ENCODE results near the gene TENM4.

Gene TENM4

DNA sequence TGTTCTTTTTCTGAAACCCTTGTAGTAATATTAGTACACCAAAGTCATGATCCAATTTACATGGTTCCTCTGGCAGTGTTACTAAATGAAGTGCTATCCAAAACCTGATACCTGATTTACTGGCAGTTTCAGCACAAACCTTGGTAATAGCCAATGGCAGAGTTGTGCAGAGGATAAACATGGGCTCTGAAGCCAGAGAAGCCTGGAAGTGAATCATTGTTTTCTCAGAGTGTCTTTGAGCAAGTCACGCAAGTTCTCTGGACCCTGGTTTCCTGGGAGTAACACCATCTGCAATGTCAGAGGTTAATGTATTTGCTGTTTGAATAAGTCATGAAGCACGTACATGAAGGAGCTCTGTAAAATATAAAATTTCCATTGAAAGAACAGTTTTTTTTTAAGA, 643.9 kb downstream of the TENM4 start:
- H3K9me3 ChIP-seq (ENCODE audit: control insufficient read depth in 5 of 5, low read length in 5 of 5), result no peaks in the 10 kb centered on the region
- H3K4me3 ChIP-seq (ENCODE audit: low read depth in 1 of 5, low read length in 5 of 5), result no peak overlapping the region
- H3K36me3 ChIP-seq (ENCODE audit: control insufficient read depth in 5 of 5, insufficient read depth in 5 of 5, low read length in 5 of 5), result peaks cover 0 to 6% (median 3%) of the 10 kb centered on the region in 5 donors
- H3K27ac ChIP-seq (ENCODE audit: low read depth, low read length), result no peak overlapping the region
- H3K9ac ChIP-seq (ENCODE audit: low read length in 5 of 5), result no peak overlapping the region
- H3K4me1 ChIP-seq (ENCODE audit: control insufficient read depth in 5 of 5, insufficient read depth in 5 of 5, low read length in 5 of 5), result peaks cover 10 to 40% (median 35%) of the 10 kb centered on the region in 5 donors
- H3K27me3 ChIP-seq (ENCODE audit: control insufficient read depth in 5 of 5, insufficient read depth in 4 of 5, low read length in 5 of 5), result no peaks in the 10 kb centered on the region

- Histone ChIP-seq H3K27me3 (ENCODE audit: control insufficient read depth in 5 of 5, insufficient read depth in 4 of 5, low read length in 5 of 5) (no peaks in the 10 kb centered on the region), H3K27ac (ENCODE audit: low read depth, low read length) (no peak overlapping the region), H3K36me3 (ENCODE audit: control insufficient read depth in 5 of 5, insufficient read depth in 5 of 5, low read length in 5 of 5) (peaks cover 0 to 6% (median 3%) of the 10 kb centered on the region in 5 donors), H3K9ac (ENCODE audit: low read length in 5 of 5) (no peak overlapping the region), H3K4me3 (ENCODE audit: low read depth in 1 of 5, low read length in 5 of 5) (no peak overlapping the region), H3K9me3 (ENCODE audit: control insufficient read depth in 5 of 5, low read length in 5 of 5) (no peaks in the 10 kb centered on the region), H3K4me1 (ENCODE audit: control insufficient read depth in 5 of 5, insufficient read depth in 5 of 5, low read length in 5 of 5) (peaks cover 8 to 28% (median 23%) of the 10 kb centered on the region in 5 donors)
Measured at GRCh38 chr11:78795621-78796261, 645.1 kb downstream of the TENM4 start.

GRCh38 chr11:78791964-78792363, 648.9 kb downstream of the TENM4 start:
- Histone ChIP-seq H3K9ac (ENCODE audit: low read length in 5 of 5) (no peak overlapping the region), H3K27ac (ENCODE audit: low read depth, low read length) (no peak overlapping the region), H3K36me3 (ENCODE audit: control insufficient read depth in 5 of 5, insufficient read depth in 5 of 5, low read length in 5 of 5) (peaks cover 0 to 6% (median 3%) of the 10 kb centered on the region in 5 donors), H3K27me3 (ENCODE audit: control insufficient read depth in 5 of 5, insufficient read depth in 4 of 5, low read length in 5 of 5) (no peaks in the 10 kb centered on the region), H3K9me3 (ENCODE audit: control insufficient read depth in 5 of 5, low read length in 5 of 5) (no peaks in the 10 kb centered on the region), H3K4me3 (ENCODE audit: low read depth in 1 of 5, low read length in 5 of 5) (no peak overlapping the region), H3K4me1 (ENCODE audit: control insufficient read depth in 5 of 5, insufficient read depth in 5 of 5, low read length in 5 of 5) (peaks cover 0 to 6% (median 3%) of the 10 kb centered on the region in 5 donors)

DNA sequence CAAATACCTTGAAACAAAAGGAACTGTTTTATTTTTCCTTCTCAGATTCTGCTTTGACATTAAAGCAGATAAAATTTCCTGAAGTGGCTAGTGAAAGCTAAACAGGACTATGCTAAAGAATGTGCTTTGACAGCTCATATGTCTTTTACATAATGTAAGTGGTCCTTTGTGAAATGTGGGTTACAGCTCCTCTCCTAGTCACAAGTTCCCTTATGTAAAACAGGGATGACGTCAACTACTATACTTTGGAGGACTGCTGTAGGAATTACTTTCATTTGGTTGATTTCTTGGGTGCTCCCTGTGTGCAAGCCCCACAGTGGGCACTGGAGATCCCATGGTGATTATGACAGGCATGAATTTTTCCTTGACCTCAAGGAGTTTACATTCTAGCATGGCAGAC, 649.6 kb downstream of the TENM4 start:
- no peak overlapping the region for H3K27ac ChIP-seq (ENCODE audit: low read depth, low read length)
- no peak overlapping the region for H3K9ac ChIP-seq (ENCODE audit: low read length in 5 of 5)
- H3K27me3 ChIP-seq (ENCODE audit: control insufficient read depth in 5 of 5, insufficient read depth in 4 of 5, low read length in 5 of 5), result no peaks in the 10 kb centered on the region
- H3K36me3 ChIP-seq (ENCODE audit: control insufficient read depth in 5 of 5, insufficient read depth in 5 of 5, low read length in 5 of 5), result peaks cover 0 to 10% (median 4%) of the 10 kb centered on the region in 5 donors
- no peak overlapping the region for H3K4me3 ChIP-seq (ENCODE audit: low read depth in 1 of 5, low read length in 5 of 5)
- H3K4me1 ChIP-seq (ENCODE audit: control insufficient read depth in 5 of 5, insufficient read depth in 5 of 5, low read length in 5 of 5), result peaks cover 0 to 6% (median 3%) of the 10 kb centered on the region in 5 donors
- H3K9me3 ChIP-seq (ENCODE audit: control insufficient read depth in 5 of 5, low read length in 5 of 5), result no peaks in the 10 kb centered on the region

- no peak overlapping the region for H3K4me3 ChIP-seq (ENCODE audit: low read depth in 1 of 5, low read length in 5 of 5)
- no peaks in the 10 kb centered on the region for H3K9me3 ChIP-seq (ENCODE audit: control insufficient read depth in 5 of 5, low read length in 5 of 5)
- peaks cover 0 to 10% (median 4%) of the 10 kb centered on the region in 5 donors for H3K36me3 ChIP-seq (ENCODE audit: control insufficient read depth in 5 of 5, insufficient read depth in 5 of 5, low read length in 5 of 5)
- H3K4me1 ChIP-seq (ENCODE audit: control insufficient read depth in 5 of 5, insufficient read depth in 5 of 5, low read length in 5 of 5), result peaks cover 0 to 6% (median 3%) of the 10 kb centered on the region in 5 donors
- H3K9ac ChIP-seq (ENCODE audit: low read length in 5 of 5), result no peak overlapping the region
- no peak overlapping the region for H3K27ac ChIP-seq (ENCODE audit: low read depth, low read length)
- H3K27me3 ChIP-seq (ENCODE audit: control insufficient read depth in 5 of 5, insufficient read depth in 4 of 5, low read length in 5 of 5), result no peaks in the 10 kb centered on the region
Measured at GRCh38 chr11:78790784-78791183, 650.0 kb downstream of the TENM4 start.

DNA sequence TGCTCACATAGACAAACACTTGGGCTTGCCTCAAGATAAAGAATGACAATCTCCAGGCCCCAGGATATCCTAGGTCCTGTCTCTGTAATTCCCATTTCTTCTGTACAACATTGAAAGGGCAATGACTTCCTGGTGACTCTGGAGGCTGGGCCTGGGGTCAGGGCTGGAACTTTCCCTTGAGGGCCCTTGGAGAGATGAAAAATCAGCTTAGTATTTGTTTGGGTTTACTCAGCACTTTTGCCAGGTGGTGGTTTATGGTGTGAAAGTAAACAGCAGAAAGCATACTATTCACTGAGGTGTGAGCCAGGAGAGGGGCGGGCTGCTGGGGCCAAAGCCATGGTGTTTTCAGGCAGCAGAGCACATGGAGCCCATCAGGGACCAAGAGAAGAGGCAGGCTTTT, 651.5 kb downstream of the TENM4 start:
- H3K9ac ChIP-seq (ENCODE audit: low read length in 5 of 5), result no peak overlapping the region
- H3K27me3 ChIP-seq (ENCODE audit: control insufficient read depth in 5 of 5, insufficient read depth in 4 of 5, low read length in 5 of 5), result no peaks in the 10 kb centered on the region
- peaks cover 0 to 6% (median 0%) of the 10 kb centered on the region in 5 donors for H3K4me1 ChIP-seq (ENCODE audit: control insufficient read depth in 5 of 5, insufficient read depth in 5 of 5, low read length in 5 of 5)
- no peaks in the 10 kb centered on the region for H3K9me3 ChIP-seq (ENCODE audit: control insufficient read depth in 5 of 5, low read length in 5 of 5)
- H3K27ac ChIP-seq (ENCODE audit: low read depth, low read length), result no peak overlapping the region
- no peak overlapping the region for H3K4me3 ChIP-seq (ENCODE audit: low read depth in 1 of 5, low read length in 5 of 5)
- H3K36me3 ChIP-seq (ENCODE audit: control insufficient read depth in 5 of 5, insufficient read depth in 5 of 5, low read length in 5 of 5), result peaks cover 0 to 8% (median 3%) of the 10 kb centered on the region in 5 donors

- Histone ChIP-seq H3K9me3 (ENCODE audit: control insufficient read depth in 5 of 5, low read length in 5 of 5) (no peaks in the 10 kb centered on the region), H3K9ac (ENCODE audit: low read length in 5 of 5) (no peak overlapping the region), H3K27me3 (ENCODE audit: control insufficient read depth in 5 of 5, insufficient read depth in 4 of 5, low read length in 5 of 5) (no peaks in the 10 kb centered on the region), H3K27ac (ENCODE audit: low read depth, low read length) (no peak overlapping the region), H3K36me3 (ENCODE audit: control insufficient read depth in 5 of 5, insufficient read depth in 5 of 5, low read length in 5 of 5) (peaks cover 0 to 4% (median 0%) of the 10 kb centered on the region in 5 donors), H3K4me3 (ENCODE audit: low read depth in 1 of 5, low read length in 5 of 5) (no peak overlapping the region), H3K4me1 (ENCODE audit: control insufficient read depth in 5 of 5, insufficient read depth in 5 of 5, low read length in 5 of 5) (peaks cover 0 to 9% (median 0%) of the 10 kb centered on the region in 5 donors)
Measured at GRCh38 chr11:78788533-78788932, 652.3 kb downstream of the TENM4 start.

- H3K27me3 ChIP-seq (ENCODE audit: control insufficient read depth in 5 of 5, insufficient read depth in 4 of 5, low read length in 5 of 5), result no peaks in the 10 kb centered on the region
- no peak overlapping the region for H3K27ac ChIP-seq (ENCODE audit: low read depth, low read length)
- H3K9ac ChIP-seq (ENCODE audit: low read length in 5 of 5), result peak overlapping the region in 1 of 5 donors; percentile 1
- no peaks in the 10 kb centered on the region for H3K9me3 ChIP-seq (ENCODE audit: control insufficient read depth in 5 of 5, low read length in 5 of 5)
- no peak overlapping the region for H3K4me3 ChIP-seq (ENCODE audit: low read depth in 1 of 5, low read length in 5 of 5)
- H3K4me1 ChIP-seq (ENCODE audit: control insufficient read depth in 5 of 5, insufficient read depth in 5 of 5, low read length in 5 of 5), result peaks cover 0 to 9% (median 0%) of the 10 kb centered on the region in 5 donors
- H3K36me3 ChIP-seq (ENCODE audit: control insufficient read depth in 5 of 5, insufficient read depth in 5 of 5, low read length in 5 of 5), result peaks cover 0 to 4% (median 0%) of the 10 kb centered on the region in 5 donors
Measured at GRCh38 chr11:78787696-78788095, 653.1 kb downstream of the TENM4 start.

GRCh38 chr11:78786746-78787145, 654.1 kb downstream of the TENM4 start:
- Histone ChIP-seq H3K36me3 (ENCODE audit: control insufficient read depth in 5 of 5, insufficient read depth in 5 of 5, low read length in 5 of 5) (peaks cover 0 to 4% (median 0%) of the 10 kb centered on the region in 5 donors), H3K27me3 (ENCODE audit: control insufficient read depth in 5 of 5, insufficient read depth in 4 of 5, low read length in 5 of 5) (no peaks in the 10 kb centered on the region), H3K9ac (ENCODE audit: low read length in 5 of 5) (no peak overlapping the region), H3K27ac (ENCODE audit: low read depth, low read length) (no peak overlapping the region), H3K4me3 (ENCODE audit: low read depth in 1 of 5, low read length in 5 of 5) (no peak overlapping the region), H3K9me3 (ENCODE audit: control insufficient read depth in 5 of 5, low read length in 5 of 5) (no peaks in the 10 kb centered on the region), H3K4me1 (ENCODE audit: control insufficient read depth in 5 of 5, insufficient read depth in 5 of 5, low read length in 5 of 5) (peaks cover 0 to 9% (median 0%) of the 10 kb centered on the region in 5 donors)

DNA sequence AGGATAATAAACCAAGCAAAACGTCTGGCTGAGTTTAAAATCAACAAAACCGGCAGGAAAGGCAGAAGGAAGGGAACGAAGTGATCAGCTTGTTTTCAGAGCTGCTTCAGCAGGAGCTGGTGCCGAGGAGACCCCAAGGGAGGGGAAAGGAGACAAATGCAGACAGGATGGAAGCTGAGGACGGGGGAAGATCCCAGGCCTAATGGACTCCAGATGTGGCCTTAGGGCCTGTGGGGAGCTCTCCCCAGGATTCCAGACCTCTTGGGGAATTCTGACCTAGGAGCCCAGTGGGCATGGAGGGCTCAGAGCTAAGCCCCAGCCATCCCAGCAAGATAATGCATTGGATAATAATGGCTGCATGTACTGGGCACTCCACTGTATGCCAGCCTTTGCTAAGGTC, 654.7 kb downstream of the TENM4 start:
- peaks cover 0 to 9% (median 0%) of the 10 kb centered on the region in 5 donors for H3K4me1 ChIP-seq (ENCODE audit: control insufficient read depth in 5 of 5, insufficient read depth in 5 of 5, low read length in 5 of 5)
- no peak overlapping the region for H3K9ac ChIP-seq (ENCODE audit: low read length in 5 of 5)
- no peaks in the 10 kb centered on the region for H3K27me3 ChIP-seq (ENCODE audit: control insufficient read depth in 5 of 5, insufficient read depth in 4 of 5, low read length in 5 of 5)
- H3K36me3 ChIP-seq (ENCODE audit: control insufficient read depth in 5 of 5, insufficient read depth in 5 of 5, low read length in 5 of 5), result peaks cover 0 to 4% (median 2%) of the 10 kb centered on the region in 5 donors
- H3K4me3 ChIP-seq (ENCODE audit: low read depth in 1 of 5, low read length in 5 of 5), result no peak overlapping the region
- H3K27ac ChIP-seq (ENCODE audit: low read depth, low read length), result no peak overlapping the region
- H3K9me3 ChIP-seq (ENCODE audit: control insufficient read depth in 5 of 5, low read length in 5 of 5), result no peaks in the 10 kb centered on the region

Measured in subcutaneous abdominal adipose tissue (tissue), 5 donors.